Fibroblast of lung (primary cell): ENCODE measurements around the gene DNMT3B. TPM values are rescaled to one million over a fixed set of nuclear protein-coding genes. Genes with fewer than 3 reads are reported as not detected.

Experiments used
- DNase-seq, 2 donors: peaks; one replicate each; pipeline versions ENCODE4 v3.0.0 to v3.0.0-alpha.2; 2010; ENCODE audit warnings: low read depth in 2 of 2
- H2AFZ ChIP-seq: 2 replicates; pipeline ENCODE4 v1.5.1; 2012; ENCODE audit warnings: low read length, control low read depth, inconsistent platforms
- H3K27ac ChIP-seq: 2 replicates; pipeline ENCODE4 v1.5.1; 2011; ENCODE audit warnings: low read length, control low read depth; ENCODE audit not compliant: insufficient read depth
- H3K27me3 ChIP-seq: 2 replicates; pipeline ENCODE4 v1.5.1; 2011; ENCODE audit warnings: mild to moderate bottlenecking, low read length; ENCODE audit not compliant: control insufficient read depth, insufficient read depth
- H3K36me3 ChIP-seq: 2 replicates; pipeline ENCODE4 v1.5.1; 2011; ENCODE audit warnings: low read length; ENCODE audit not compliant: control insufficient read depth, insufficient read depth
- H3K4me1 ChIP-seq: 2 replicates; pipeline ENCODE4 v1.5.1; 2011; ENCODE audit warnings: low read length; ENCODE audit not compliant: control insufficient read depth, insufficient read depth; ENCODE audit errors: extremely low read depth
- H3K4me2 ChIP-seq: 2 replicates; pipeline ENCODE4 v1.5.1; 2011; ENCODE audit warnings: low read length, control low read depth; ENCODE audit not compliant: insufficient read depth; ENCODE audit errors: extremely low read depth
- H3K4me3 ChIP-seq, 4 experiments: fragments of 200-600 bp in 1 of 4; sonication (generic) in 1 of 4; replicated peaks in 1 of 4; 2 replicates each; pipeline ENCODE4 v1.5.1; 2011 to 2016; ENCODE audit warnings: low read length in 4 of 4, low read depth in 3 of 4, mild to moderate bottlenecking in 3 of 4, control low read depth in 2 of 4, inconsistent platforms in 1 of 4, mixed read lengths in 1 of 4; ENCODE audit not compliant: insufficient read depth in 1 of 4; ENCODE audit errors: control extremely low read depth in 1 of 4
- H3K79me2 ChIP-seq: 2 replicates; pipeline ENCODE4 v1.5.1; 2012; ENCODE audit warnings: mild to moderate bottlenecking, low read length, inconsistent platforms; ENCODE audit not compliant: control insufficient read depth, insufficient read depth
- H3K9ac ChIP-seq: 2 replicates; pipeline ENCODE4 v1.5.1; 2011; ENCODE audit warnings: mild to moderate bottlenecking, low read length, control low read depth; ENCODE audit not compliant: insufficient read depth
- H3K9me3 ChIP-seq: 2 replicates; pipeline ENCODE4 v1.5.1; 2012; ENCODE audit warnings: low read depth, low read length; ENCODE audit not compliant: control insufficient read depth, insufficient read depth
- H4K20me1 ChIP-seq: 2 replicates; pipeline ENCODE4 v1.5.1; 2011; ENCODE audit warnings: low read length; ENCODE audit not compliant: control insufficient read depth, insufficient read depth; ENCODE audit errors: extremely low read depth
- CTCF ChIP-seq, 2 donors: IDR thresholded peaks in 1 of 2; conservative IDR thresholded peaks in 1 of 2; 1 replicate in 1 of 2; 2 replicates in 1 of 2; pipeline ENCODE4 v1.5.1; 2011 to 2012; ENCODE audit warnings: low read length in 2 of 2, control low read depth in 1 of 2, inconsistent platforms in 1 of 2, low read depth in 1 of 2, mild to moderate bottlenecking in 1 of 2
- EZH2 ChIP-seq: IDR thresholded peaks from 2 replicates; pipeline ENCODE4 v1.5.1; 2012; ENCODE audit warnings: low read length, control low read depth, mild to moderate bottlenecking; ENCODE audit errors: missing control alignments
- polyA plus RNA-seq, 2 donors: library from polyadenylated mRNA; depleted of rRNA in 1 of 2; stranded (reverse) in 1 of 2; unstranded in 1 of 2; fragments of >200 nt; gene quantifications; 2 replicates each; pipeline ENCODE4 v1.2.1, GENCODE V29; 2011 to 2012; ENCODE audit warnings: missing spikeins in 1 of 2
- total RNA-seq: library from RNA; depleted of rRNA; stranded (reverse); fragments of >200 nt; gene quantifications from 2 replicates; pipeline ENCODE4 v1.2.1, GENCODE V29; 2014

DNMT3B gene
- total and polyA plus RNA-seq, 2 donors (not counting 1 experiment from before 2014, with no cell fraction given), result 1.1 to 3.1 TPM

- peaks cover 24% of the 10 kb centered on the region for H3K4me1 ChIP-seq
- peaks cover 82% of the 10 kb centered on the region for H3K79me2 ChIP-seq
- H3K27me3 ChIP-seq, result no peaks in the 10 kb centered on the region
- H3K4me3 ChIP-seq, result no peak overlapping the region
- H3K36me3 ChIP-seq, result peaks cover 6% of the 10 kb centered on the region
- H3K9me3 ChIP-seq, result no peaks in the 10 kb centered on the region
- no peak overlapping the region for H2AFZ ChIP-seq
- H3K4me2 ChIP-seq, result peak overlapping the region; percentile 8
- TF ChIP-seq CTCF (conservative IDR thresholded peaks at IDR 0.05 in 1 of 2, IDR thresholded peaks at IDR 0.05 in 1 of 2; ENCODE audit: low read depth in 1 of 2, low read length in 2 of 2), result no peak
- no peak for TF ChIP-seq EZH2
- no peak overlapping the region for H3K9ac ChIP-seq
- no peaks in the 10 kb centered on the region for H4K20me1 ChIP-seq
- H3K27ac ChIP-seq, result peak overlapping the region; percentile 64
- DNase-seq, result peak; percentile 12 to 41
Measured at GRCh38 chr20:32823737-32824588, 61.8 kb downstream of the DNMT3B start.

GRCh38 chr20:32828029-32828680, 66.0 kb downstream of the DNMT3B start:
- Histone ChIP-seq H3K9ac (no peak overlapping the region), H3K4me3 (no peak overlapping the region), H3K27me3 (no peaks in the 10 kb centered on the region), H3K79me2 (peaks cover 87% of the 10 kb centered on the region), H3K9me3 (no peaks in the 10 kb centered on the region), H4K20me1 (peaks cover 1% of the 10 kb centered on the region), H3K27ac (no peak overlapping the region), H2AFZ (no peak overlapping the region), H3K36me3 (peaks cover 6% of the 10 kb centered on the region), H3K4me2 (no peak overlapping the region), H3K4me1 (peaks cover 12% of the 10 kb centered on the region)
- DNase-seq, result peak; percentile 20 to 57
- TF ChIP-seq CTCF (conservative IDR thresholded peaks at IDR 0.05 in 1 of 2, IDR thresholded peaks at IDR 0.05 in 1 of 2; ENCODE audit: low read depth in 1 of 2, low read length in 2 of 2), result no peak
- no peak for TF ChIP-seq EZH2

- TF ChIP-seq CTCF (conservative IDR thresholded peaks at IDR 0.05 in 1 of 2, IDR thresholded peaks at IDR 0.05 in 1 of 2; ENCODE audit: low read depth in 1 of 2, low read length in 2 of 2), result no peak
- no peak for TF ChIP-seq EZH2
- DNase-seq, result peak in 1 of 2 donors; percentile 60
- Histone ChIP-seq H3K4me1 (peaks cover 2% of the 10 kb centered on the region), H3K4me3 (no peak overlapping the region), H3K27me3 (no peaks in the 10 kb centered on the region), H3K36me3 (peaks cover 6% of the 10 kb centered on the region), H3K4me2 (no peak overlapping the region), H3K27ac (peak overlapping the region; percentile 34), H3K9ac (no peak overlapping the region), H2AFZ (no peak overlapping the region), H4K20me1 (peaks cover 1% of the 10 kb centered on the region), H3K79me2 (peaks cover 83% of the 10 kb centered on the region), H3K9me3 (no peaks in the 10 kb centered on the region)
Measured at GRCh38 chr20:32829311-32830005, 67.3 kb downstream of the DNMT3B start.
